SU-DHL-6 (cell line): ENCODE data around the gene ENAM.

ENCODE experiments used
- H2AFZ ChIP-seq: fragments of 200-600 bp; sonication (generic); 2 replicates; pipeline ENCODE4 v1.6.1; 2014; ENCODE audit warnings: low read depth, mild to moderate bottlenecking, moderate library complexity, mixed read lengths, antibody characterized with exemption, low read length; ENCODE audit not compliant: severe bottlenecking
- H3F3A ChIP-seq: fragments of 200-600 bp; shearing (Covaris generic); 2 replicates; pipeline ENCODE4 v1.6.0; 2016; ENCODE audit warnings: antibody characterized with exemption, mild to moderate bottlenecking; ENCODE audit not compliant: insufficient read depth
- H3K27ac ChIP-seq: fragments of 200-600 bp; sonication (generic); 2 replicates; pipeline ENCODE4 v1.5.1; 2016; ENCODE audit warnings: low read depth, mild to moderate bottlenecking, low read length, moderate library complexity, mixed read lengths
- H3K27me3 ChIP-seq: fragments of 200-600 bp; sonication (generic), shearing (Covaris generic); 2 replicates; pipeline ENCODE4 v1.6.0; 2014; ENCODE audit warnings: mild to moderate bottlenecking, low read length
- H3K36me3 ChIP-seq: fragments of 200-600 bp; sonication (generic); 2 replicates; pipeline ENCODE4 v1.6.1; 2014; ENCODE audit warnings: mild to moderate bottlenecking, low read length, mixed read lengths
- H3K4me2 ChIP-seq: fragments of 300-600, 200-600 bp; shearing (Covaris generic), sonication (generic); 2 replicates; pipeline ENCODE4 v1.6.0; 2014; ENCODE audit warnings: low read length, low read depth, mild to moderate bottlenecking; ENCODE audit not compliant: poor library complexity, severe bottlenecking
- H3K4me3 ChIP-seq: fragments of 200-600 bp; sonication (generic); 2 replicates; pipeline ENCODE4 v1.5.1; 2014; ENCODE audit warnings: antibody characterized with exemption, low read length, mild to moderate bottlenecking, mixed read lengths; ENCODE audit not compliant: insufficient read depth, poor library complexity, severe bottlenecking
- H3K79me2 ChIP-seq: fragments of 200-600 bp; sonication (generic); 2 replicates; pipeline ENCODE4 v1.6.1; 2014; ENCODE audit warnings: mild to moderate bottlenecking, low read length, moderate library complexity; ENCODE audit not compliant: insufficient read depth
- H3K9ac ChIP-seq: fragments of 200-600 bp; sonication (generic); 2 replicates; pipeline ENCODE4 v1.7.0; 2014; ENCODE audit warnings: mild to moderate bottlenecking, low read length
- H3K9me2 ChIP-seq: fragments of 200-600 bp; sonication (generic); replicated peaks from 2 replicates; pipeline ENCODE4 v1.6.1; 2014; ENCODE audit warnings: low read length; ENCODE audit not compliant: insufficient read depth
- H3K9me3 ChIP-seq: fragments of 200-600 bp; sonication (generic); 2 replicates; pipeline ENCODE4 v1.6.1; 2014; ENCODE audit warnings: low read length, mixed read lengths; ENCODE audit not compliant: insufficient read depth
- H4K20me1 ChIP-seq: fragments of 200-600 bp; sonication (generic); 2 replicates; pipeline ENCODE4 v1.6.1; 2014; ENCODE audit warnings: low read depth, mild to moderate bottlenecking, antibody characterized with exemption, low read length, moderate library complexity, mixed read lengths
- CTCF ChIP-seq: fragments of 200-600 bp; sonication (generic); IDR thresholded peaks from one replicate; pipeline ENCODE4 v1.5.1; 2017; ENCODE audit warnings: antibody characterized with exemption, mild to moderate bottlenecking, low read length, moderate library complexity; ENCODE audit not compliant: insufficient read depth, poor library complexity, severe bottlenecking
- EZH2phosphoT487 ChIP-seq: fragments of 200-600 bp; sonication (generic), shearing (Covaris generic); conservative IDR thresholded peaks from 2 replicates; pipeline ENCODE4 v1.6.1; 2018; ENCODE audit warnings: mild to moderate bottlenecking, antibody characterized with exemption, low read length, moderate library complexity, mixed read lengths

ENAM gene

GRCh38 chr4:70607334-70607853 is 21.1 kb upstream of the ENAM start:
- H3F3A ChIP-seq: no peaks in the 10 kb centered on the region
- no peaks in the 10 kb centered on the region for H4K20me1 ChIP-seq
- H3K27ac ChIP-seq: no peak overlapping the region
- H3K9me2 ChIP-seq: no peaks in the 10 kb centered on the region
- no peaks in the 10 kb centered on the region for H3K79me2 ChIP-seq
- H3K9ac ChIP-seq: no peak overlapping the region
- no peaks in the 10 kb centered on the region for H3K27me3 ChIP-seq
- no peak overlapping the region for H3K4me3 ChIP-seq
- H2AFZ ChIP-seq: no peak overlapping the region
- H3K9me3 ChIP-seq: no peaks in the 10 kb centered on the region
- TF ChIP-seq EZH2phosphoT487: no peak
- TF ChIP-seq CTCF: no peak
- H3K36me3 ChIP-seq: no peaks in the 10 kb centered on the region
- no peak overlapping the region for H3K4me2 ChIP-seq

GRCh38 chr4:70608324-70608723 is 20.2 kb upstream of the ENAM start:
- H3F3A ChIP-seq: no peaks in the 10 kb centered on the region
- no peaks in the 10 kb centered on the region for H3K9me3 ChIP-seq
- no peak overlapping the region for H3K4me2 ChIP-seq
- no peaks in the 10 kb centered on the region for H3K9me2 ChIP-seq
- H3K36me3 ChIP-seq: no peaks in the 10 kb centered on the region
- no peaks in the 10 kb centered on the region for H3K27me3 ChIP-seq
- no peak overlapping the region for H3K27ac ChIP-seq
- no peak overlapping the region for H2AFZ ChIP-seq
- TF ChIP-seq CTCF (no peak), EZH2phosphoT487 (no peak)
- no peak overlapping the region for H3K9ac ChIP-seq
- H3K4me3 ChIP-seq: no peak overlapping the region
- no peaks in the 10 kb centered on the region for H4K20me1 ChIP-seq
- no peaks in the 10 kb centered on the region for H3K79me2 ChIP-seq

GRCh38 chr4:70613306-70614183 is 15.0 kb upstream of the ENAM start:
- Histone ChIP-seq H3K79me2 (no peaks in the 10 kb centered on the region), H3K9me2 (no peaks in the 10 kb centered on the region), H3K4me3 (no peak overlapping the region), H2AFZ (no peak overlapping the region), H4K20me1 (no peaks in the 10 kb centered on the region), H3K27me3 (no peaks in the 10 kb centered on the region), H3K27ac (no peak overlapping the region), H3F3A (no peaks in the 10 kb centered on the region), H3K4me2 (no peak overlapping the region), H3K9ac (no peak overlapping the region), H3K9me3 (no peaks in the 10 kb centered on the region), H3K36me3 (no peaks in the 10 kb centered on the region)
- no peak for TF ChIP-seq CTCF
- no peak for TF ChIP-seq EZH2phosphoT487
